K562 (cell line): Measurements from ENCODE around the gene USP50. TPM values are rescaled to one million over a fixed set of nuclear protein-coding genes. Genes with fewer than 3 reads are reported as not detected.

ENCODE experiments used
- ATAC-seq: fragments of 200-7000 bp; cut with Tn5 transposase; 3 replicates; pipeline ENCODE4 v1.9.1; 2020; ENCODE audit warnings: moderate library complexity
- BruUV-seq: library from RNA; stranded (reverse); fragments of 400-500 nt; replicated peaks from 2 replicates; lab custom pipeline; 2021; lab: Mats Ljungman, UMichigan
- CTCF ChIA-PET: fragments of 300-600 bp; formaldehyde crosslinking; extraction: SDS; loops from one replicate; lab custom pipeline; 2021; ENCODE audit warnings: low intra/inter-chr PET ratio; lab: Yijun Ruan, JAX
- POLR2A ChIA-PET: fragments of 300-600, 350-650 bp; sonication (Branson Sonifier 250); formaldehyde crosslinking; extraction: SDS; loops from one replicate; lab custom pipeline; 2021; ENCODE audit warnings: antibody characterized with exemption, inconsistent platforms; lab: Yijun Ruan, JAX
- DNase-seq, 4 experiments: peaks; one replicate each; pipeline versions ENCODE4 v3.0.0 to v3.0.0-alpha.2; 2011 to 2018; ENCODE audit warnings: low spot score in 3 of 4, mixed read lengths in 3 of 4; ENCODE audit errors: extremely low read depth in 1 of 4
- FAIRE-seq: peaks from 2 replicates; lab custom pipeline; 2011; peaks lifted over from hg19 to GRCh38; lab: Jason Lieb, UNC
- H2AFZ ChIP-seq: 2 replicates; pipeline ENCODE4 v1.6.0; 2011; ENCODE audit warnings: low read depth, low read length, control low read depth, inconsistent platforms
- H3K27ac ChIP-seq: fragments of 200-600 bp; 3 replicates; pipeline ENCODE4 v1.8.0; 2011; ENCODE audit warnings: low read depth, mild to moderate bottlenecking, control low read depth, inconsistent platforms, low read length, moderate library complexity, mixed read lengths; ENCODE audit errors: extremely low read depth
- H3K27me3 ChIP-seq, 2 experiments: fragments of 300-600 bp in 1 of 2; 2 replicates in 1 of 2; 3 replicates in 1 of 2; pipeline versions ENCODE4 v1.6.0 to v1.8.0; 2011; ENCODE audit warnings: inconsistent platforms in 2 of 2, low read length in 2 of 2, mild to moderate bottlenecking in 1 of 2, mixed read lengths in 1 of 2, moderate library complexity in 1 of 2; ENCODE audit not compliant: control insufficient read depth in 2 of 2, insufficient read depth in 2 of 2
- H3K36me3 ChIP-seq: fragments of 300-600 bp; 3 replicates; pipeline ENCODE4 v1.8.0; 2011; ENCODE audit warnings: mild to moderate bottlenecking, low read length, inconsistent platforms; ENCODE audit not compliant: control insufficient read depth, insufficient read depth
- H3K4me1 ChIP-seq, 2 experiments: fragments of 200-600 bp in 1 of 2; replicated peaks in 1 of 2; 2 replicates in 1 of 2; 3 replicates in 1 of 2; pipeline versions ENCODE4 v1.5.1 to v1.8.0; 2011; ENCODE audit warnings: inconsistent platforms in 2 of 2, low read length in 2 of 2, mild to moderate bottlenecking in 1 of 2, mixed read lengths in 1 of 2, moderate library complexity in 1 of 2; ENCODE audit not compliant: control insufficient read depth in 2 of 2, insufficient read depth in 2 of 2
- H3K4me2 ChIP-seq: 2 replicates; pipeline ENCODE4 v1.6.1; 2011; ENCODE audit warnings: low read length, control low read depth, inconsistent platforms, mixed read lengths; ENCODE audit not compliant: insufficient read depth
- H3K4me3 ChIP-seq: fragments of 200-600 bp; sonication (generic), shearing (Covaris generic); 2 replicates; pipeline ENCODE4 v1.5.1; 2016; ENCODE audit warnings: control low read depth, inconsistent platforms
- H3K79me2 ChIP-seq: fragments of 200-600 bp; 3 replicates; pipeline ENCODE4 v1.8.0; 2011; ENCODE audit warnings: low read length, inconsistent platforms; ENCODE audit not compliant: control insufficient read depth, insufficient read depth
- H3K9ac ChIP-seq, 2 experiments: 2 replicates each; pipeline versions ENCODE4 v1.6.0 to v1.6.1; 2011; ENCODE audit warnings: low read depth in 2 of 2, low read length in 2 of 2, control low read depth in 1 of 2, inconsistent platforms in 1 of 2, mild to moderate bottlenecking in 1 of 2, mixed read lengths in 1 of 2; ENCODE audit not compliant: insufficient read depth in 1 of 2
- H3K9me1 ChIP-seq: one replicate; pipeline ENCODE4 v1.6.0; 2011; ENCODE audit warnings: inconsistent platforms, mild to moderate bottlenecking, low read length, moderate library complexity; ENCODE audit not compliant: control insufficient read depth, insufficient read depth
- H3K9me3 ChIP-seq: replicated peaks from 2 replicates; pipeline ENCODE4 v1.5.1; 2011; ENCODE audit warnings: low read depth, low read length, inconsistent platforms; ENCODE audit not compliant: control insufficient read depth, insufficient read depth
- H4K20me1 ChIP-seq: replicated peaks from 2 replicates; pipeline ENCODE4 v1.6.1; 2011; ENCODE audit warnings: low read length, inconsistent platforms, mixed read lengths; ENCODE audit not compliant: control insufficient read depth, insufficient read depth
- COPS2 ChIP-seq: fragments of 450-650 bp; conservative IDR thresholded peaks from 2 replicates; pipeline ENCODE4 v1.6.1; 2016; ENCODE audit warnings: mild to moderate bottlenecking, moderate library complexity
- JUNB ChIP-seq: fragments of 450-650 bp; formaldehyde crosslinking; conservative IDR thresholded peaks from 2 replicates; pipeline ENCODE4 v1.4.0; 2020; ENCODE audit warnings: mild to moderate bottlenecking
- WGBS: fragments of 100-300 bp; shearing (Covaris generic); methylation state at CpG from one replicate; pipeline ENCODE4 v1.1.6; 2016; ENCODE audit warnings: low coverage, mixed read lengths; ENCODE audit not compliant: insufficient coverage; ENCODE audit errors: missing lambda C conversion rate; 5-methylcytosine and 5-hydroxymethylcytosine counted together
- in situ Hi-C: fragments of 300-500 bp; cut with MboI; formaldehyde crosslinking; loops from 4 replicates; pipeline ENCODE4 v1.15.0; 2018; ENCODE audit warnings: inconsistent platforms, mixed read lengths
- intact Hi-C: fragments of 100-400 bp; cut with micrococcal nuclease; formaldehyde crosslinking; loops from 2 replicates; pipeline ENCODE4 v1.14.2; 2022
- polyA plus RNA-seq, 8 experiments: library from polyadenylated mRNA; depleted of rRNA in 4 of 8; stranded (reverse) in 5 of 8; unstranded in 3 of 8; fragments of >200 nt; fragmentation: Nextera tagmentation in 2 of 8; fragmentation: Illumina TruSeq in 1 of 8; extraction: Ambion mirVana in 2 of 8; extraction: Trizol in 1 of 8; gene quantifications; 2 replicates each; pipeline versions ENCODE4 v1.2.1 to v1.2.3, GENCODE V29; 2011 to 2014; ENCODE audit warnings: inconsistent platforms in 1 of 8, missing spikeins in 1 of 8
- total RNA-seq, 7 experiments: library from RNA; depleted of rRNA in 6 of 7; stranded (reverse); fragments of >200 nt in 6 of 7; fragmentation: Illumina TruSeq in 2 of 7; extraction: Trizol in 2 of 7; gene quantifications; 2 replicates each; pipeline versions ENCODE4 v1.2.1 to v1.2.3, GENCODE V29; 2011 to 2021; ENCODE audit warnings: low replicate concordance in 1 of 7
- TF ChIP-seq, protein P1 (sequence below): fragments of 250-450 bp; sonication (Bioruptor Pico); IDR thresholded peaks from 2 replicates; pipeline ENCODE4 v1.5.0; 2020; ENCODE audit warnings: mild to moderate bottlenecking
- TF ChIP-seq, protein P2 (sequence below), 2 experiments: IDR thresholded peaks; 2 replicates each; pipeline ENCODE4 v1.6.1; 2012; ENCODE audit warnings: improper control_type of control experiment in 2 of 2, low read depth in 2 of 2, low read length in 2 of 2, borderline replicate concordance in 1 of 2

USP50 gene
- total and polyA plus RNA-seq, 9 of the 15 experiments (the other 6 are each of a cell fraction or from before 2014, with no cell fraction given) = not detected

DNA sequence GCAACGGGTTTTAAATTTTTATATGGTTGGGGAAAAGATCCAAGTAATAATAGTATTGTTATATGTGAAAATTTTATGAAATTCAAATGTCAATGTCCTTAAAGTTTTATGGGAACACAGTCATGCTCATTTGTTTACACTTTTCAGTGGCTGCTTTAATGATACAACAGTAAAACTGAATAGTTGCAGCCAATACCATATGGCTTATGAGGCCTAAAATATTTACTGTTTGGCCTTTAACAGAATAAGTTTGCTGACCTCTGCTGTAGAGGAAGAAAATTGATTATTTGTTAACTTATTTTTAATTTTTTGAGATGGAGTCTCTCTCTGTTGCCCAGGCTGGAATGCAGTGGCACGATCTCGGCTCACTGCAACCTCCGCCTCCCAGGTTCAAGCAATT, 44.7 kb downstream of the USP50 start (continued):
- no peak for TF ChIP-seq COPS2
- TF ChIP-seq, all 486 proteins: peak for 0

DNA sequence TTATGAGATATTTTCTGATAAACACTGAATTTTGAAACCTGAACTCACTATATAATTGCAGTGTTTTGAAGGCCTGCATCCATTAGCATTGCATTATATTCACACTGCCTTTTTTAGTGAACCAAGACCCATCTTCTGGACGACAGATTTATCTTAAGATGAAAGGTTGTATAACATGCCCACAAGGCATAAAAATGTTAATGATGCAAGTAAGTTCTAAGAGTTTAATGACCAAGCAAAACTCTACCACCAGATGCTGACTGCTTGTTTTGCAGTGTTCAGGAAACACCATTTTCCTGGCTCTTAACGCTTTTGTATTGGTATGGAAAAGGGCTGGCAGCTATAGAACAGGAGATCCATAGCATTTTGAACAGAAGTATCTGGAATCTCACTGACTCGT, 46.1 kb downstream of the USP50 start:
- peaks cover 68% of the 10 kb centered on the region for H3K36me3 ChIP-seq
- no peaks in the 10 kb centered on the region for H3K9me1 ChIP-seq
- intact Hi-C loops = no loop called here
- no peaks in the 10 kb centered on the region for H3K27me3 ChIP-seq
- in situ Hi-C loops = no loop called here
- no TSS peak for BruUV-seq
- CTCF ChIA-PET = no interaction called here
- TF ChIP-seq, protein P1, sequence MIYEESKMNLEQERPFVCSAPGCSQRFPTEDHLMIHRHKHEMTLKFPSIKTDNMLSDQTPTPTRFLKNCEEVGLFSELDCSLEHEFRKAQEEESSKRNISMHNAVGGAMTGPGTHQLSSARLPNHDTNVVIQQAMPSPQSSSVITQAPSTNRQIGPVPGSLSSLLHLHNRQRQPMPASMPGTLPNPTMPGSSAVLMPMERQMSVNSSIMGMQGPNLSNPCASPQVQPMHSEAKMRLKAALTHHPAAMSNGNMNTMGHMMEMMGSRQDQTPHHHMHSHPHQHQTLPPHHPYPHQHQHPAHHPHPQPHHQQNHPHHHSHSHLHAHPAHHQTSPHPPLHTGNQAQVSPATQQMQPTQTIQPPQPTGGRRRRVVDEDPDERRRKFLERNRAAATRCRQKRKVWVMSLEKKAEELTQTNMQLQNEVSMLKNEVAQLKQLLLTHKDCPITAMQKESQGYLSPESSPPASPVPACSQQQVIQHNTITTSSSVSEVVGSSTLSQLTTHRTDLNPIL (CRISPR knock-in tag) = no peak
- TF ChIP-seq JUNB (CRISPR knock-in tag) = no peak
- TF ChIP-seq, protein P2, sequence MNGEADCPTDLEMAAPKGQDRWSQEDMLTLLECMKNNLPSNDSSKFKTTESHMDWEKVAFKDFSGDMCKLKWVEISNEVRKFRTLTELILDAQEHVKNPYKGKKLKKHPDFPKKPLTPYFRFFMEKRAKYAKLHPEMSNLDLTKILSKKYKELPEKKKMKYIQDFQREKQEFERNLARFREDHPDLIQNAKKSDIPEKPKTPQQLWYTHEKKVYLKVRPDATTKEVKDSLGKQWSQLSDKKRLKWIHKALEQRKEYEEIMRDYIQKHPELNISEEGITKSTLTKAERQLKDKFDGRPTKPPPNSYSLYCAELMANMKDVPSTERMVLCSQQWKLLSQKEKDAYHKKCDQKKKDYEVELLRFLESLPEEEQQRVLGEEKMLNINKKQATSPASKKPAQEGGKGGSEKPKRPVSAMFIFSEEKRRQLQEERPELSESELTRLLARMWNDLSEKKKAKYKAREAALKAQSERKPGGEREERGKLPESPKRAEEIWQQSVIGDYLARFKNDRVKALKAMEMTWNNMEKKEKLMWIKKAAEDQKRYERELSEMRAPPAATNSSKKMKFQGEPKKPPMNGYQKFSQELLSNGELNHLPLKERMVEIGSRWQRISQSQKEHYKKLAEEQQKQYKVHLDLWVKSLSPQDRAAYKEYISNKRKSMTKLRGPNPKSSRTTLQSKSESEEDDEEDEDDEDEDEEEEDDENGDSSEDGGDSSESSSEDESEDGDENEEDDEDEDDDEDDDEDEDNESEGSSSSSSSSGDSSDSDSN (IDR thresholded peaks at IDR 0.05; ENCODE audit: borderline replicate concordance in 1 of 2, low read depth in 2 of 2, low read length in 2 of 2) = no peak
- no peaks in the 10 kb centered on the region for H4K20me1 ChIP-seq
- no peak overlapping the region for H3K4me2 ChIP-seq
- 73% methylated on average over 3 of the region's 3 CpGs for WGBS
- no peaks in the 10 kb centered on the region for H3K4me1 ChIP-seq
- ATAC-seq (no peak), FAIRE-seq (no peak), DNase-seq (no peak)
- POLR2A ChIA-PET = interaction anchor here (1.1 kb wide), 1 partner anchor 13 kb away, joined by 3 read pairs; no protein-coding TSS in a partner anchor
- no peak overlapping the region for H3K9ac ChIP-seq
- H3K9me3 ChIP-seq = no peaks in the 10 kb centered on the region
- no peak overlapping the region for H3K4me3 ChIP-seq
- H2AFZ ChIP-seq = no peak overlapping the region
- H3K79me2 ChIP-seq = no peaks in the 10 kb centered on the region
- no peak overlapping the region for H3K27ac ChIP-seq
